ENCODE measurements around the gene ANKRD29. TPM values are rescaled to one million over a fixed set of nuclear protein-coding genes. Genes with fewer than 3 reads are reported as not detected.

The ANKRD29 gene
- total and polyA plus RNA-seq, 2 donors (not counting 3 experiments of a cell fraction or from before 2014, with no cell fraction given), result 0.03 to 2.6 TPM

DNA sequence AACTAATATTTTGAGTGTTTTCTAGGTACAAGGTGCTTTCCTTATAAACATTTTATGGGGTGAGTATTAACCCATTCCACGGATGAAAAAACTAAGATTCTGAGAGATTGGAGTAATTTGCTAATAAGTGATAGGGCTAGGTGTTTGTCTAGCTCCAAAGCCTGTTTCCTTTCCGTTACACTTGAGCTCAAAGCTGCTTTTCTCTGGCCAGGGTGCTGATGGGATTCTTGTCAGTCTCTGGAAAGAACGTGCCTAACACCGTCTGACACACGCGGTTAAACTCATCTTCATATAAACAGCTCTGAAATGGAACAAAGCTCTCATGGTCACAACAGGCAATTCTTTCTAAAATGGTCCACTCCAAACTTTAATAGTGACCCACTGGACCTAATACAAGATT lies 2.0 kb upstream of the ANKRD29 start:
- no peak for FAIRE-seq

More for the DNA sequence above, 2.0 kb upstream of the ANKRD29 start:
- H3K27me3 ChIP-seq (ENCODE audit: control insufficient read depth in 2 of 2, insufficient read depth in 2 of 2, low read length in 2 of 2), result peaks cover 17 to 29% of the 10 kb centered on the region in 2 experiments
- no peaks in the 10 kb centered on the region for H3K9me3 ChIP-seq (replicated peaks; ENCODE audit: control insufficient read depth, insufficient read depth, low read length)
- H3K9me1 ChIP-seq (replicated peaks; ENCODE audit: control insufficient read depth, extremely low read depth, insufficient read depth, low read length), result no peaks in the 10 kb centered on the region
- POLR2A ChIA-PET, result interaction anchor here (0.6 kb wide), 1 partner anchor 348 kb away, joined by 4 read pairs; no protein-coding TSS in a partner anchor
- no peak overlapping the region for H2AFZ ChIP-seq (ENCODE audit: low read depth, low read length)
- TF ChIP-seq, protein P1, sequence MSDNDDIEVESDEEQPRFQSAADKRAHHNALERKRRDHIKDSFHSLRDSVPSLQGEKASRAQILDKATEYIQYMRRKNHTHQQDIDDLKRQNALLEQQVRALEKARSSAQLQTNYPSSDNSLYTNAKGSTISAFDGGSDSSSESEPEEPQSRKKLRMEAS (IDR thresholded peaks at IDR 0.05; ENCODE audit: insufficient read depth, insufficient read length), result no peak
- no peak for TF ChIP-seq POLR2AphosphoS5 (IDR thresholded peaks at IDR 0.05; ENCODE audit: insufficient read depth, low read depth, low read length)
- TF ChIP-seq POLR2A (IDR thresholded peaks at IDR 0.05; ENCODE audit: low read depth, low read length), result no peak
- no peak for TF ChIP-seq EZH2 (IDR thresholded peaks at IDR 0.05; ENCODE audit: borderline replicate concordance, low read depth, low read length, severe bottlenecking)
- TF ChIP-seq GATA2 (IDR thresholded peaks at IDR 0.05; ENCODE audit: insufficient read depth, insufficient read length, low read depth, low read length), result no peak
- no peak for TF ChIP-seq MYC (IDR thresholded peaks at IDR 0.05; ENCODE audit: low read depth, low read length)
- TF ChIP-seq FOS (IDR thresholded peaks at IDR 0.05; ENCODE audit: borderline replicate concordance, insufficient read depth, low read length), result no peak
- TF ChIP-seq JUN (IDR thresholded peaks at IDR 0.05; ENCODE audit: borderline replicate concordance, insufficient read depth, insufficient read length, low read depth), result no peak
- TF ChIP-seq, protein P2, sequence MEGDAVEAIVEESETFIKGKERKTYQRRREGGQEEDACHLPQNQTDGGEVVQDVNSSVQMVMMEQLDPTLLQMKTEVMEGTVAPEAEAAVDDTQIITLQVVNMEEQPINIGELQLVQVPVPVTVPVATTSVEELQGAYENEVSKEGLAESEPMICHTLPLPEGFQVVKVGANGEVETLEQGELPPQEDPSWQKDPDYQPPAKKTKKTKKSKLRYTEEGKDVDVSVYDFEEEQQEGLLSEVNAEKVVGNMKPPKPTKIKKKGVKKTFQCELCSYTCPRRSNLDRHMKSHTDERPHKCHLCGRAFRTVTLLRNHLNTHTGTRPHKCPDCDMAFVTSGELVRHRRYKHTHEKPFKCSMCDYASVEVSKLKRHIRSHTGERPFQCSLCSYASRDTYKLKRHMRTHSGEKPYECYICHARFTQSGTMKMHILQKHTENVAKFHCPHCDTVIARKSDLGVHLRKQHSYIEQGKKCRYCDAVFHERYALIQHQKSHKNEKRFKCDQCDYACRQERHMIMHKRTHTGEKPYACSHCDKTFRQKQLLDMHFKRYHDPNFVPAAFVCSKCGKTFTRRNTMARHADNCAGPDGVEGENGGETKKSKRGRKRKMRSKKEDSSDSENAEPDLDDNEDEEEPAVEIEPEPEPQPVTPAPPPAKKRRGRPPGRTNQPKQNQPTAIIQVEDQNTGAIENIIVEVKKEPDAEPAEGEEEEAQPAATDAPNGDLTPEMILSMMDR (IDR thresholded peaks at IDR 0.05; ENCODE audit: extremely low read depth in 1 of 2, insufficient read depth in 1 of 2, low read depth in 1 of 2, low read length in 2 of 2), result no peak
- dilution Hi-C loops (cut with MboI; ENCODE audit: extremely low pct_ligation_motif_present, low sequenced_read_pairs), result no loop called here
- no peak for DNase-seq (ENCODE audit: low read depth, low spot score)
- no peak overlapping the region for H3K4me2 ChIP-seq (ENCODE audit: insufficient read depth, low read length)
- CTCF ChIA-PET, result interaction anchor here (0.5 to 2.6 kb wide), 6 partner anchors 8 to 1686 kb away, joined by 3 to 11 read pairs (median 5); no protein-coding TSS in a partner anchor
- no peaks in the 10 kb centered on the region for H3K79me2 ChIP-seq (ENCODE audit: control insufficient read depth, insufficient read depth, low read length)
- intact Hi-C loops (cut with micrococcal nuclease), result no loop called here
- H3K9ac ChIP-seq (replicated peaks; ENCODE audit: extremely low read depth, insufficient read depth, low read length), result no peak overlapping the region
- BruUV-seq (replicated peaks), result no TSS peak
- no peaks in the 10 kb centered on the region for H4K20me1 ChIP-seq (replicated peaks; ENCODE audit: control insufficient read depth, extremely low read depth, insufficient read depth, low read length)
- no peak overlapping the region for H3K27ac ChIP-seq (ENCODE audit: insufficient read depth, low read depth, low read length)
- no peaks in the 10 kb centered on the region for H3K36me3 ChIP-seq (ENCODE audit: control insufficient read depth in 2 of 2, extremely low read depth in 1 of 2, insufficient read depth in 2 of 2, low read length in 2 of 2)
- peaks cover 3% of the 10 kb centered on the region for H3K4me1 ChIP-seq (ENCODE audit: control insufficient read depth, extremely low read depth, insufficient read depth, low read length)
- no peak overlapping the region for H3K4me3 ChIP-seq (replicated peaks in 1 of 3; ENCODE audit: insufficient read depth in 1 of 3, low read depth in 1 of 3, low read length in 3 of 3)
